ENCODE data around the gene ZDHHC4. TPM values are rescaled to one million over a fixed set of nuclear protein-coding genes. Genes with fewer than 3 reads are reported as not detected.

ZDHHC4 gene
- total and polyA plus RNA-seq, 10 of the 15 experiments (the other 5 are each of a cell fraction or from before 2014, with no cell fraction given), result 30.6 to 74.3 (median 35.8) TPM

- TF ChIP-seq CUX1 (IDR thresholded peaks at IDR 0.05; ENCODE audit: insufficient replicate concordance, low read depth, low read length) (no peak), MEF2A (IDR thresholded peaks at IDR 0.05; ENCODE audit: insufficient read depth, low read depth, low read length) (no peak), BMI1 (IDR thresholded peaks at IDR 0.05; ENCODE audit: borderline replicate concordance) (no peak), FOXM1 (IDR thresholded peaks at IDR 0.05; ENCODE audit: low read depth, low read length) (no peak), SIN3A (IDR thresholded peaks at IDR 0.05; ENCODE audit: low read depth, low read length) (no peak), HSF1 (IDR thresholded peaks at IDR 0.05; ENCODE audit: low read depth, low read length) (no peak)
- TF ChIP-seq, protein P1, sequence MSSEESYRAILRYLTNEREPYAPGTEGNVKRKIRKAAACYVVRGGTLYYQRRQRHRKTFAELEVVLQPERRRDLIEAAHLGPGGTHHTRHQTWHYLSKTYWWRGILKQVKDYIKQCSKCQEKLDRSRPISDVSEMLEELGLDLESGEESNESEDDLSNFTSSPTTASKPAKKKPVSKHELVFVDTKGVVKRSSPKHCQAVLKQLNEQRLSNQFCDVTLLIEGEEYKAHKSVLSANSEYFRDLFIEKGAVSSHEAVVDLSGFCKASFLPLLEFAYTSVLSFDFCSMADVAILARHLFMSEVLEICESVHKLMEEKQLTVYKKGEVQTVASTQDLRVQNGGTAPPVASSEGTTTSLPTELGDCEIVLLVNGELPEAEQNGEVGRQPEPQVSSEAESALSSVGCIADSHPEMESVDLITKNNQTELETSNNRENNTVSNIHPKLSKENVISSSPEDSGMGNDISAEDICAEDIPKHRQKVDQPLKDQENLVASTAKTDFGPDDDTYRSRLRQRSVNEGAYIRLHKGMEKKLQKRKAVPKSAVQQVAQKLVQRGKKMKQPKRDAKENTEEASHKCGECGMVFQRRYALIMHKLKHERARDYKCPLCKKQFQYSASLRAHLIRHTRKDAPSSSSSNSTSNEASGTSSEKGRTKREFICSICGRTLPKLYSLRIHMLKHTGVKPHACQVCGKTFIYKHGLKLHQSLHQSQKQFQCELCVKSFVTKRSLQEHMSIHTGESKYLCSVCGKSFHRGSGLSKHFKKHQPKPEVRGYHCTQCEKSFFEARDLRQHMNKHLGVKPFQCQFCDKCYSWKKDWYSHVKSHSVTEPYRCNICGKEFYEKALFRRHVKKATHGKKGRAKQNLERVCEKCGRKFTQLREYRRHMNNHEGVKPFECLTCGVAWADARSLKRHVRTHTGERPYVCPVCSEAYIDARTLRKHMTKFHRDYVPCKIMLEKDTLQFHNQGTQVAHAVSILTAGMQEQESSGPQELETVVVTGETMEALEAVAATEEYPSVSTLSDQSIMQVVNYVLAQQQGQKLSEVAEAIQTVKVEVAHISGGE (CRISPR knock-in tag; IDR thresholded peaks at IDR 0.05), result no peak
Observed at GRCh38 chr7:6606866-6607583, 29.8 kb downstream of the ZDHHC4 start (continued).
